ENCODE measurements around the gene GPATCH2L.

GPATCH2L gene

GRCh38 chr14:76257111-76257803, 105.5 kb downstream of the GPATCH2L start:
- no peak for DNase-seq (ENCODE audit: low spot score)

GRCh38 chr14:76257842-76258397, 106.2 kb downstream of the GPATCH2L start:
- DNase-seq (ENCODE audit: low spot score): no peak

GRCh38 chr14:76259029-76259735, 107.5 kb downstream of the GPATCH2L start:
- no peak for DNase-seq (ENCODE audit: low spot score)

GRCh38 chr14:76260749-76261148, 109.0 kb downstream of the GPATCH2L start:
- DNase-seq (ENCODE audit: low spot score): no peak

- DNase-seq (ENCODE audit: low spot score): no peak
These were observed 109.7 kb downstream of the GPATCH2L start for GRCh38 chr14:76261371-76261811.

GRCh38 chr14:76262641-76263040, 110.9 kb downstream of the GPATCH2L start:
- DNase-seq (ENCODE audit: low spot score): no peak

Data from NAMALWA (cell line).